NCI-H2227 (cell line): ENCODE measurements around the gene THOC6.

Source experiments
- DNase-seq: peaks from one replicate; lab custom pipeline; 2025; ENCODE audit not compliant: unreplicated experiment; lab: John Stamatoyannopoulos, UW

The THOC6 gene

DNA sequence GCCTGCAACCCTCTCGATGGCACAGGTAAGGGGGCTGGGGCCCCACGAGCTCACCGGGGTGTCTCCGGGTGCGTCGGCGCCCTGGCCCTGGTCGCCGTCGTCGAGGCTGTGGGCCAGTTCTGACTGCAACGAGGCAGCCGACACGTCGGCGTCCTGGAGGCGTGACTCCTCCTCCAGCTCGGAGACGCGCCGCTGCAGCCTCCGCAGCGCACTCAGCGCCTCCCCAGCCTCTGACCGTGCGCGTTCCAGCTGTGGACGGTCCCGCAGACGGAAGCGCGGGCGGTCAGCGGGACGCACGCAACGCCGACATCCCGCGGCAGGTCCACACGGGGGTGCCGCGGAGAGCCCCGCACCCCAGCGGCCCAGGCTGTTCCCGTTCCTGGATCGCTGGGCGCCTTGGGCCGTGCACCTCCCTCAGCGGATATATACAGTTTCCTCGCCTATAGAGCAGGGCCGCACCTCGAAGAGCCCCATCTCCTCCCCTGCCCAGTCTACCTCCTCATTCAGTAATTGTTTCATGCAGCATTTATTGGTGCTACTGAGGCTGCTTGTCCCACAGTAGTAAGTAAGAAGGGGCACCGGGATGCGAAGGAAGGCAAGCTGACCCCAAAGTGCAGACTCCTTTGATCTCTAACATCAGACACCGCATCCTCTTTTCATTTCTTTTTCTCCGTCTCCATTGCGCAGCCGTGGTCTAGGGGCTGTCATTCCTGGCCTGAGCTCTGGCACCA, 5.8 kb downstream of the THOC6 start:
- DNase-seq: peak; percentile 73

GRCh38 chr16:3030222-3031212, 6.7 kb downstream of the THOC6 start:
- no peak for DNase-seq

DNA sequence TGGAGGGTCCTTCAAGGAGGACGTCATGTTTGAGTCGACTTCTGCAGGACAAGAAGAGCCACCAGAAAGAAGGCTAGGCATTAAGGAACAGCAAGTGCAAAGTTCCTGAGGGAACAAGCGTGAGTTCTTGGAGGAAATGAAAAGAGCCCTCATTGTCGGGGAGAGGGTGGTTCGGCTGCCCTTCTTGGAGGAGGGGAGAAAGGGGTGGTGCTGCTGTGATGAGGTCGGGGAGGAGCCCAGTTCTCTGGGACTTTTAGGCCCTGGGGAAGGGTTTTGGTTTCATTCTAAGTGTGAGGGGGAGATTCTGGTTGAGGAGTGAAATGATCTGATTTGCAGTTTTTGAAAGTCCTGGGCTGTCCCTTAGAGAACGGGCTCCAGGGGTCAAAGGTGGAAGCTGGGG, 8.8 kb downstream of the THOC6 start:
- DNase-seq: no peak

- no peak for DNase-seq
These were observed 11.6 kb downstream of the THOC6 start for GRCh38 chr16:3035289-3035971.

- no peak for DNase-seq
These were observed 12.3 kb downstream of the THOC6 start for GRCh38 chr16:3035972-3036725.

DNA sequence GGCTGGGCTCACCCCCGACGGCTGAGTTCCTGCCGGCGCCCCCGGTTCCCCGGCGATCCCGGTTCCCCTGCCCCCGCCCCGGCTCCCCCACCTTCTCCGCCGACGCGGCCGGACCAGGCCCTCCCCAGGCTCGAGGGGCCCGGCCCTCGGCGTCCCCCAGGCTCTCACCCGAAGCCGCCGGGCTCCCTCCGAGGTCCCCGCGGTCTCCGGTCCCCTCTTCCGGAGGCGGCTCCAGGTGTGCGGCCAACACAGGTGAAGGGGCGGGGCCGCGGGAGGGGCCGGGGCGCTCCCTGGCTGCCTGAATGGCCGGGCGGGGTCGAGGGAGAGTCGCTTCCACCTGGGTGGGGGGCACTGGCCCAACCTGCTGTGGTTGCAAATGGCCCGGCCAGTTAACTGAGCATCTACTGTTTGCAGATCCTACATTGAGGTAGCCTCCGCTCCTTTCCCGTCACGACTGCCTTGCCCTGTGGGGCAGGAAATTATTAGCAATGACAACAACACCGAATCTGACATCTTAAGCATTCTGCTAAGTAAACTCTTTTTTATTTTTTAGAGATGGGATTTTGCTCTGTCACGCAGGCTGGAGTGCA, 13.0 kb downstream of the THOC6 start, which contains the start of gene BICDL2:
TSS of gene BICDL2 (minus strand) at position 219 of the 590 bp plus-strand sequence. CDS start 1,448 bp downstream, outside the sequence.
- DNase-seq: no peak

DNA sequence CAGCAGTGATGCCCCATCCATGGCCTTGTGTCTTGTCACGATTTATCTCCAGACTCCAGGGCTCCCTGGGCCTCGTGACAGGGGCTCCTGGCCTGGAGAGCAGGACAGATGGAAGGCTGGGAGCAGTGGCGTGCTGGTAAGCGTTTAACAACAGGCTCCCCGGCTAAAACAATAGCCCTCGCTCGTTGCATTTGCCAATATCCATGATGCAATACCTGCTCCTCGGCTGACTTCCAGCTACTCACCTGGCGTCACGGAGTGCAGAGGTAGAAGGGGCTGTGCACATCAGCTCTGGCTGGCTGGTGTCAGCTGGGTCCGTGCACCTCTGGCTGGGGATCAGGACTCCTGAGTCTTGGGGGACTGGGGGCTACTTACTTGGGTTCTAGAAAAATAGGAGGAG, 14.4 kb downstream of the THOC6 start:
- DNase-seq: no peak

- no peak for DNase-seq
These were observed 15.1 kb downstream of the THOC6 start for GRCh38 chr16:3038896-3039295.

DNA sequence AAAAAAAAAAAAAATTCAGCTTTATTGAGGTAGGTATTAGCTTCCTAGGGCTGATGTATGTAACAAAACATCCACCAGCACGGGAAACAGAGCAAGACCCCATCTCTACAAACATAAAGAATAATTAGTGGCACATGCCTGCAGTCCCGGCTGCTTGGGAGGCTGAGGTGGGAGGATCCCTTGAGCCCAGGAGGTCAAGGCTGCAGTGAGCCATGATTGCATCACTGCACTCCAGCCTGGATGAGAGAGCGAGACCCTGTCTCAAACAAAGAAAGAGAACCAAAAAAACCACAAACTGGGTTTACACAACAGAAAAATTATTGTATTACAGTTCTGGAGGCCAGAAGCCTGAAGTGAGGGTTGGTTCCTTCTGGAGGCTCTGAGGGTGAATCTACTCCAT, 18.5 kb downstream of the THOC6 start:
- no peak for DNase-seq

DNA sequence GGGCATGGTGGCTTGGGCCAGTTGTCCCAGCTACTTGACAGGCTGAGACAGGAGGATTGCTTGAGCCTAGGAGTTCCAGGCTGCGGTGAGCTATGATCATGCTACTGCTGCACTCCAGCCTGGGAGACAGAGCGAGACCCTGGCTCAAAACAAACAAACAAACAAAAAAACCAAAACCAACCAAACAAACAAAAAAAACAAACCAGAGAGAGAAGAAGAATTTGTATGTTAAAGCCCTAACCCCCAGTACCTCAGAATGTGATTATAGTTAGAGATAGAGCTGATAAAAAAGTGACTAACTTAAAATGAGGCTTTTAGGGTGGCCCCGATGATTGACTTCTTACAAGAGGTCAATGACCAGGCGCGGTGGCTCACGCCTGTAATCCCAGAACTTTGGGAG, 20.9 kb downstream of the THOC6 start:
- DNase-seq: no peak

- DNase-seq: no peak
These were observed 22.2 kb downstream of the THOC6 start, which contains the start of gene MMP25 for GRCh38 chr16:3045758-3046640. Gene MMP25 (plus strand): TSS chr16:3046561. CDS start chr16:3046918, 357 bp downstream.

DNA sequence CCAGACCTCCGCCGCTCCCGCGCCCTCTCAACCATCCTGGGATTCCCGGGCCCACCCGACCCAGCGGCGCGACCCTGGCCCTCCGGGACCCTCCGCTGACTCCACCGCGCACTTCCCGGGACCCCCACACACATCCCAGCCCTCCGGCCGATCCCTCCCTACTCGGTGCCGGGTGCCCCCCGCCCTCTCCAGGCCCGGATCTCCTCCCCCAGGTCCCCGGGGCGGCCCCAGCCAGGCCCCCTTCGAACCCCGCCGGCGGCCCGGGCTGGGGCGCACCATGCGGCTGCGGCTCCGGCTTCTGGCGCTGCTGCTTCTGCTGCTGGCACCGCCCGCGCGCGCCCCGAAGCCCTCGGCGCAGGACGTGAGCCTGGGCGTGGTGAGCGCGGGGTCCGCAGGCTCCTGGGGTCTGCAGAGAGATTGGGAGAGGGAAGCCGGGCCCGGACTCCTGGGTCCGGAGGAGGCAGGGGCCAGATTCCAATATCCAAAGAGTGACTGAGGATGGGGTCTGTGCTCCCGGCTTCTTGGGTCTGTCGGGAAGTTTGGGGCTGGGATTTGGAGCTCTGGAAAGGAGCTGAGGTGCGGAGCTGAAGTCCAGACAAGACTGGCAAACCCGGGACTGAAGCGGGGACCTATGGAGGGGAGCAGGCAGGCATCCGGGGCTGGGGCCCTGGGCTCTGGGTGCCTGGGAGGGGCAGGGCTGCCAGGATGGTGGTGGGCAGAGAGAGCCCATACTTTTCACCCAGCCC, 23.0 kb downstream of the THOC6 start:
- DNase-seq: no peak

- no peak for DNase-seq
These were observed 23.5 kb downstream of the THOC6 start for GRCh38 chr16:3047387-3047720.

GRCh38 chr16:3049921-3050481, 26.2 kb downstream of the THOC6 start:
- DNase-seq: no peak

DNA sequence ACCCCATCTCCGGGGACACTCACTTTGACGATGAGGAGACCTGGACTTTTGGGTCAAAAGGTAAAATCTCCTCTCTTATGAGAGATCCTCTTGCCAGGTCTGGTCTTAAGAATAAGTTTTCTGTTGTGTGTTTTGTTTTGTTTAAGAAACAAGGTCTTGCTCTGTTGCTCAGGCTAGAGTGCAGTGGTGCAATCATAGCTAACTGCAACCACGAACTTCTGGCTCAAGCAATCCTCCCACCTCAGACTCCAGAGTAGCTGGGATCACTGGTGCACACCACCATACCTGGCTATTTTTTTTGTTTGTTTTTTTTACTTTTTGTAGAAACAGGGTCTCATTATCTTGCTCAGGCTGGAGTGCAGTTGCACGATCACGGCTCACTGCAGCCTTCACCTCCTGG, 26.7 kb downstream of the THOC6 start:
- no peak for DNase-seq

GRCh38 chr16:3051009-3051408, 27.2 kb downstream of the THOC6 start:
- no peak for DNase-seq

- no peak for DNase-seq
These were observed 27.7 kb downstream of the THOC6 start for GRCh38 chr16:3051494-3051893.
